Transverse colon (tissue), 4 donors: Measurements from ENCODE around the gene SCAMP1. TPM values are rescaled to one million over a fixed set of nuclear protein-coding genes. Genes with fewer than 3 reads are reported as not detected.

Experiments
- DNase-seq: peaks from one replicate; pipeline ENCODE4 v3.0.0-alpha.2; 2019
- H3K27ac ChIP-seq, 4 donors: fragments of 200-600 bp; sonication (generic); 2 replicates each; pipeline ENCODE4 v1.5.1; 2016 to 2018; ENCODE audit warnings: inconsistent platforms in 4 of 4
- H3K27me3 ChIP-seq: fragments of 200-600 bp; sonication (generic); 2 replicates; pipeline ENCODE4 v1.5.1; 2017; ENCODE audit warnings: inconsistent platforms
- H3K36me3 ChIP-seq, 4 donors: fragments of 200-600 bp; sonication (generic); 2 replicates each; pipeline ENCODE4 v1.5.1; 2017 to 2019; ENCODE audit warnings: inconsistent platforms in 4 of 4
- H3K4me1 ChIP-seq, 4 donors: fragments of 200-600 bp; sonication (generic); 2 replicates each; pipeline ENCODE4 v1.5.1; 2017 to 2020; ENCODE audit warnings: inconsistent platforms in 4 of 4
- H3K4me3 ChIP-seq, 4 donors: fragments of 200-600 bp; sonication (generic); 1 replicate in 1 of 4; 2 replicates in 3 of 4; pipeline versions ENCODE4 v1.5.1 to v1.6.1; 2017 to 2019; ENCODE audit warnings: inconsistent platforms in 4 of 4
- H3K9me3 ChIP-seq, 2 donors: fragments of 200-600 bp; sonication (generic); 2 replicates each; pipeline ENCODE4 v1.5.1; 2017 to 2019; ENCODE audit warnings: inconsistent platforms in 2 of 2
- EP300 ChIP-seq: sonication (generic); formaldehyde crosslinking; IDR thresholded peaks from one replicate; pipeline ENCODE4 v1.6.1; 2017; ENCODE audit warnings: antibody characterized with exemption, low read depth
- POLR2A ChIP-seq: fragments of 450-650 bp; IDR thresholded peaks from one replicate; pipeline ENCODE4 v1.6.1; 2016; ENCODE audit warnings: antibody characterized with exemption, mild to moderate bottlenecking, moderate library complexity
- POLR2AphosphoS5 ChIP-seq, 3 donors: sonication (generic); formaldehyde crosslinking; IDR thresholded peaks; one replicate each; pipeline ENCODE4 v1.6.1; 2016; ENCODE audit warnings: antibody characterized with exemption in 3 of 3
- WGBS, 2 donors: methylation state at CpG; one replicate each; pipeline ENCODE4 v1.1.5; 2018; ENCODE audit warnings: low coverage in 1 of 2; 5-methylcytosine and 5-hydroxymethylcytosine counted together
- in situ Hi-C, 4 donors: fragments of 200-750 bp; cut with MboI; loops; one replicate each; pipeline versions ENCODE4 v1.15.0 to v1.15.1; 2017; ENCODE audit warnings: low sequenced_read_pairs in 3 of 4, low pct_ligation_motif_present in 1 of 4, low pct_unique_long_range_greater_than_20kb in 1 of 4
- intact Hi-C: fragments of 100-400 bp; cut with DNase I; formaldehyde crosslinking; loops from one replicate; pipeline ENCODE4 v1.15.1; 2023; ENCODE audit warnings: low total_unique reads
- total RNA-seq, 4 donors: library from RNA; depleted of rRNA; stranded (reverse); fragments of >200 nt; gene quantifications; one replicate each; pipeline ENCODE4 v1.1.0, GENCODE V29; 2016
- TF ChIP-seq, protein P1 (sequence below), 5 experiments: fragments of 200-600 bp in 3 of 5; fragments of 450-650 bp in 2 of 5; sonication (generic) in 3 of 5; IDR thresholded peaks; 1 replicate in 2 of 5; 2 replicates in 3 of 5; pipeline ENCODE4 v1.5.1; 2016 to 2017; ENCODE audit warnings: antibody characterized with exemption in 5 of 5, inconsistent platforms in 3 of 5, mild to moderate bottlenecking in 2 of 5, moderate library complexity in 1 of 5

Gene SCAMP1, protein sequence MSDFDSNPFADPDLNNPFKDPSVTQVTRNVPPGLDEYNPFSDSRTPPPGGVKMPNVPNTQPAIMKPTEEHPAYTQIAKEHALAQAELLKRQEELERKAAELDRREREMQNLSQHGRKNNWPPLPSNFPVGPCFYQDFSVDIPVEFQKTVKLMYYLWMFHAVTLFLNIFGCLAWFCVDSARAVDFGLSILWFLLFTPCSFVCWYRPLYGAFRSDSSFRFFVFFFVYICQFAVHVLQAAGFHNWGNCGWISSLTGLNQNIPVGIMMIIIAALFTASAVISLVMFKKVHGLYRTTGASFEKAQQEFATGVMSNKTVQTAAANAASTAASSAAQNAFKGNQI
- 10 to 100 TPM; 10.5 to 24.7 (median 21.8) TPM for total RNA-seq

DNA sequence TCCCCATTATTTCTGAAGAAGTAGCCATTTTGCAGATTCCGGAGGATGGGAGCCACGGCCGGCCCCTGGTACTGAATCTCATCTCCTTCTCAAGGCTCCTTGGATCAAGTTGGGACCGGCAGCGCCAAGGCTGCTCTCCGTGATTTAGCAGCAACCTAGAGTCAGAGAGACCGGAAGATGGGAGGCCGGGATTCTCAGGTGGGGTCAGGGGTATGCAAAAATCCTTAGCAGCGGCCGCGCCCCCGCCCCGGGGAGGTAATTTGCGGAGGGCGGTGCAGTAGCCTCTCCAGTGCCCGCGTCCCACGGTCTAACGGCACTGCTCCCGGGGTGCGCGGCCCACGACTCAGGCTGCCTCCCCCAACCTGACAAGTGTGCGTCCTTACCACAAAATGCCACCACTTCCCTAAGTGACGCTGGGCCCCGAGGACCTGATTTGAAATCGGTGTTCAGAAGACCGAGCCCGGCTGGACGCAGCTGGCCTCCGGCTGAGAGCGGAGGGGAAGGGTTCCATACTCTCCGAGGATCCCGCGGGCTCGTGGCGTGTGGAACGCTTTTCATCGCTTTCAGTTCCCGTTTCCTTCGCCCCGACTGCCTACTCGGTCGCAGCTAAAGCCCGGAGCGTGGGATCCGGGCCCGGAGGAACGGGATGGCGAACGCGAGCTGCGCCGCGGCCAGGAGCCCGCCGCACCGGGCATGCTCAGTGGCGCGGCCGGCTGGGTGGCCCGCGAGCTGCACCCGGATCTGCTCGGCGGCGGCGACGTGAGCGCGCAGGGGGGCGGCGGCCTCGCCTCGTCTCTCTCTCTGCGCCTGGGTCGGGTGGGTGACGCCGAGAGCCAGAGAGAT, at the start of gene SCAMP1:
Gene SCAMP1, plus strand, starts transcription at position 787 of the 843 bp plus-strand sequence. Its CDS starts 55 bp downstream, at position 842.
- 0% methylated on average over 55 of the region's 79 CpGs; no CpG with 5 or more reads in 1 of the 2 donors for WGBS, 2 donors
- no peak for TF ChIP-seq EP300
- peak; percentile 58 for TF ChIP-seq POLR2A
- peak; percentile 3 to 87 (median 82) for TF ChIP-seq POLR2AphosphoS5 (IDR thresholded peaks at IDR 0.05)
- TF ChIP-seq, protein P1, sequence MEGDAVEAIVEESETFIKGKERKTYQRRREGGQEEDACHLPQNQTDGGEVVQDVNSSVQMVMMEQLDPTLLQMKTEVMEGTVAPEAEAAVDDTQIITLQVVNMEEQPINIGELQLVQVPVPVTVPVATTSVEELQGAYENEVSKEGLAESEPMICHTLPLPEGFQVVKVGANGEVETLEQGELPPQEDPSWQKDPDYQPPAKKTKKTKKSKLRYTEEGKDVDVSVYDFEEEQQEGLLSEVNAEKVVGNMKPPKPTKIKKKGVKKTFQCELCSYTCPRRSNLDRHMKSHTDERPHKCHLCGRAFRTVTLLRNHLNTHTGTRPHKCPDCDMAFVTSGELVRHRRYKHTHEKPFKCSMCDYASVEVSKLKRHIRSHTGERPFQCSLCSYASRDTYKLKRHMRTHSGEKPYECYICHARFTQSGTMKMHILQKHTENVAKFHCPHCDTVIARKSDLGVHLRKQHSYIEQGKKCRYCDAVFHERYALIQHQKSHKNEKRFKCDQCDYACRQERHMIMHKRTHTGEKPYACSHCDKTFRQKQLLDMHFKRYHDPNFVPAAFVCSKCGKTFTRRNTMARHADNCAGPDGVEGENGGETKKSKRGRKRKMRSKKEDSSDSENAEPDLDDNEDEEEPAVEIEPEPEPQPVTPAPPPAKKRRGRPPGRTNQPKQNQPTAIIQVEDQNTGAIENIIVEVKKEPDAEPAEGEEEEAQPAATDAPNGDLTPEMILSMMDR (IDR thresholded peaks at IDR 0.05), result peak in 4 of 5 experiments; percentile 27 to 50 (median 39)
- H3K9me3 ChIP-seq, result no peaks in the 10 kb centered on the region
- peaks cover 8 to 30% (median 11%) of the 10 kb centered on the region in 4 donors for H3K4me1 ChIP-seq
- DNase-seq, result peak; percentile 95
- H3K4me3 ChIP-seq, result peak within 1 kb of the TSS; percentile 84 to 96 (median 88)
- in situ Hi-C loops (loop anchor here (5.0 to 10.0 kb wide), 2 partner anchors 55 to 63 kb away; no protein-coding TSS in a partner anchor), intact Hi-C loops (loop anchor here (2.0 kb wide), 1 partner anchor 65 kb away; the partner anchor contains the start of gene AP3B1)
- H3K27me3 ChIP-seq, result no peaks in the 10 kb centered on the region
- no peaks in the 10 kb centered on the region for H3K36me3 ChIP-seq
- H3K27ac ChIP-seq, result peak within 1 kb of the TSS; percentile 89 to 98 (median 92)

GRCh38 chr5:78317515-78317914, 42.9 kb upstream of the SCAMP1 start:
- H3K27ac ChIP-seq, result no peak overlapping the region
- DNase-seq, result no peak
- TF ChIP-seq POLR2AphosphoS5 (IDR thresholded peaks at IDR 0.05), result no peak
- no peak for TF ChIP-seq EP300
- no peak for TF ChIP-seq POLR2A
- TF ChIP-seq, protein P1 (IDR thresholded peaks at IDR 0.05), result no peak
- 84% methylated on average over 5 of the region's 5 CpGs; no CpG with 5 or more reads in 1 of the 2 donors for WGBS, 2 donors
- no peaks in the 10 kb centered on the region for H3K4me1 ChIP-seq
- no peaks in the 10 kb centered on the region for H3K36me3 ChIP-seq
- no peaks in the 10 kb centered on the region for H3K27me3 ChIP-seq
- intact Hi-C loops (no loop called here), in situ Hi-C loops (no loop called here)
- H3K9me3 ChIP-seq, result no peaks in the 10 kb centered on the region
- H3K4me3 ChIP-seq, result no peak overlapping the region

DNA sequence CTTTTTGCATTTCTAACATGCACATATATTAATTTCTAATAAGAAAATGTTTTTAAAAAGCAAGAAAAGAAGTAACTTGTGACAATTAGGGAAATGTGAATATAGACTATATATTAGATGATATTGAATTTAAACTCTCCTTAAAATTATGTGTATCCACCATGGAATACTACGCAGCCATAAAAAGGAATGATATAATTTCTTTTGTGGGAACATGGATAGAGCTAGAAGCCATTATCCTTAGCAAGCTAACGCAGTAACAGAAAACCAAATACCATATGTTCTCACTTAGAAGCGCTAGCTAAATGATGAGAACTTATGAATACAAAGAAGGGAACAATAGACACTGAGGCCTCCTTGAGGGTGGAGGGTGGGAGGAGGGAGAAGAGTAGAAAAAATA, 42.1 kb upstream of the SCAMP1 start:
- H3K4me3 ChIP-seq, result no peak overlapping the region
- no peak for DNase-seq
- no peaks in the 10 kb centered on the region for H3K27me3 ChIP-seq
- no peaks in the 10 kb centered on the region for H3K4me1 ChIP-seq
- in situ Hi-C loops (no loop called here), intact Hi-C loops (no loop called here)
- no peaks in the 10 kb centered on the region for H3K36me3 ChIP-seq
- TF ChIP-seq POLR2A (no peak), EP300 (no peak), POLR2AphosphoS5 (IDR thresholded peaks at IDR 0.05) (no peak)
- TF ChIP-seq, protein P1 (IDR thresholded peaks at IDR 0.05), result no peak
- H3K27ac ChIP-seq, result no peak overlapping the region
- no peaks in the 10 kb centered on the region for H3K9me3 ChIP-seq
- WGBS, 2 donors, result 93 to 96% methylated on average over 3 of the region's 3 CpGs

DNA sequence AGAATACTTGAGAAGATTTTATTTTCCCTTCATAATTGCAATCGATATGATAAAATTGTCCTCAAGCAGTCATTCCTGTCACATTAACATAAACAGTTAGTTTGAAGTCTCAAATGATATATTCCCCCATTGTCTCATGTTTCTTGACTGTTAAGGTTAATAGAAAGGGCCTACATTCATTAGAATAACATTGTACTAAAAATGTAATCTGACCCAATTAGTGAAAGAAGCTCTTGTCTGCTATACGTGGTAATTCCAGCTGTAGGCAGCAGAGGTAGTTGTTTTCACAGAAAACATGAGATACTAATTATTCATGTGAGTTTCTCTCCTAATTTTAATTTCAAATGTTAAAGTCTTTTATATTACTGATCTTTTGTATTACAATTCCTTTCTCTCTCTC, 40.0 kb upstream of the SCAMP1 start:
- no peaks in the 10 kb centered on the region for H3K9me3 ChIP-seq
- H3K27me3 ChIP-seq, result no peaks in the 10 kb centered on the region
- H3K27ac ChIP-seq, result no peak overlapping the region
- no peak for DNase-seq
- H3K4me1 ChIP-seq, result no peaks in the 10 kb centered on the region
- H3K4me3 ChIP-seq, result no peak overlapping the region
- H3K36me3 ChIP-seq, result no peaks in the 10 kb centered on the region
- in situ Hi-C loops, result no loop called here
- TF ChIP-seq, protein P1 (IDR thresholded peaks at IDR 0.05), result peak; percentile 30 to 41 (median 34)
- no peak for TF ChIP-seq POLR2A
- 44 to 47% methylated on average over 2 of the region's 2 CpGs for WGBS, 2 donors
- intact Hi-C loops, result no loop called here
